HepG2 (cell line): ENCODE results near the gene ARCN1. TPM values are rescaled to one million over a fixed set of nuclear protein-coding genes. Genes with fewer than 3 reads are reported as not detected.

ENCODE experiments used
- ATAC-seq: fragments of 200-7000 bp; cut with Tn5 transposase; 3 replicates; pipeline ENCODE4 v1.9.1; 2020; ENCODE audit warnings: mild to moderate bottlenecking, moderate library complexity
- BruUV-seq: library from RNA; stranded (reverse); fragments of 400-500 nt; replicated peaks from 2 replicates; lab custom pipeline; 2021; lab: Mats Ljungman, UMichigan
- CTCF ChIA-PET: fragments of 300-600 bp; formaldehyde crosslinking; extraction: SDS; loops from one replicate; lab custom pipeline; 2021; ENCODE audit warnings: low total read pairs, inconsistent platforms, low intra/inter-chr PET ratio; lab: Yijun Ruan, JAX
- POLR2A ChIA-PET: fragments of 350-600 bp; sonication (Branson Sonifier 250); formaldehyde crosslinking; loops from one replicate; lab custom pipeline; 2020; ENCODE audit warnings: antibody characterized with exemption, inconsistent platforms; lab: Yijun Ruan, JAX
- DNase-seq: peaks from one replicate; pipeline ENCODE4 v3.0.0-alpha.2; 2015; ENCODE audit warnings: low spot score
- FAIRE-seq: peaks from 3 replicates; lab custom pipeline; 2011; peaks lifted over from hg19 to GRCh38; lab: Jason Lieb, UNC
- H2AFZ ChIP-seq: one replicate; pipeline ENCODE4 v1.6.1; 2011; ENCODE audit warnings: low read length, inconsistent platforms
- H3K27ac ChIP-seq: fragments of 300-600 bp; 3 replicates; pipeline ENCODE4 v1.8.0; 2011; ENCODE audit warnings: mixed run types, mild to moderate bottlenecking, mixed read lengths, low read length, inconsistent platforms; ENCODE audit not compliant: insufficient read depth; ENCODE audit errors: extremely low read length
- H3K27me3 ChIP-seq, 2 experiments: fragments of 200-600 bp in 1 of 2; 2 replicates in 1 of 2; 3 replicates in 1 of 2; pipeline versions ENCODE4 v1.6.0 to v1.8.0; 2011; ENCODE audit warnings: low read length in 2 of 2, mild to moderate bottlenecking in 2 of 2, moderate library complexity in 2 of 2, inconsistent platforms in 1 of 2; ENCODE audit not compliant: insufficient read depth in 2 of 2, control insufficient read depth in 1 of 2
- H3K36me3 ChIP-seq, 2 experiments: fragments of 200-600 bp in 1 of 2; replicated peaks in 1 of 2; 2 replicates in 1 of 2; 3 replicates in 1 of 2; pipeline versions ENCODE4 v1.5.1 to v1.8.0; 2011; ENCODE audit warnings: low read length in 2 of 2, inconsistent platforms in 1 of 2; ENCODE audit not compliant: insufficient read depth in 2 of 2, control insufficient read depth in 1 of 2
- H3K4me1 ChIP-seq: 2 replicates; pipeline ENCODE4 v1.5.1; 2012; ENCODE audit warnings: low read length, inconsistent platforms; ENCODE audit not compliant: insufficient read depth
- H3K4me2 ChIP-seq: 2 replicates; pipeline ENCODE4 v1.6.0; 2011; ENCODE audit warnings: low read depth, low read length, inconsistent platforms
- H3K4me3 ChIP-seq, 3 experiments: fragments of 200-600 bp in 1 of 3; sonication (generic), shearing (Covaris generic) in 1 of 3; replicated peaks in 1 of 3; 2 replicates each; pipeline ENCODE4 v1.5.1; 2011 to 2016; ENCODE audit warnings: low read length in 3 of 3, inconsistent platforms in 2 of 3, low read depth in 2 of 3, mild to moderate bottlenecking in 2 of 3, control low read depth in 1 of 3, mixed read lengths in 1 of 3; ENCODE audit not compliant: insufficient read depth in 1 of 3
- H3K79me2 ChIP-seq: one replicate; pipeline ENCODE4 v1.6.1; 2011; ENCODE audit warnings: low read length, inconsistent platforms; ENCODE audit not compliant: insufficient read depth
- H3K9ac ChIP-seq: 2 replicates; pipeline ENCODE4 v1.6.0; 2011; ENCODE audit warnings: mild to moderate bottlenecking, low read depth, low read length, inconsistent platforms; ENCODE audit not compliant: insufficient read depth
- H3K9me3 ChIP-seq: 2 replicates; pipeline ENCODE4 v1.5.1; 2012; ENCODE audit warnings: mild to moderate bottlenecking, low read length
- H4K20me1 ChIP-seq: 2 replicates; pipeline ENCODE4 v1.6.0; 2011; ENCODE audit warnings: inconsistent platforms, mild to moderate bottlenecking, low read length, moderate library complexity; ENCODE audit not compliant: insufficient read depth
- ATAD3A ChIP-seq: sonication (generic); formaldehyde crosslinking; IDR thresholded peaks from 2 replicates; pipeline ENCODE4 v1.4.0; 2020; ENCODE audit warnings: missing genetic modification reagents
- MIER3 ChIP-seq: IDR thresholded peaks from 2 replicates; pipeline ENCODE4 v1.6.1; 2016; ENCODE audit warnings: missing compliant biosample characterization, borderline replicate concordance
- RAD21 ChIP-seq: fragments of 450-650 bp; formaldehyde crosslinking; IDR thresholded peaks from 2 replicates; pipeline ENCODE4 v1.5.0; 2020; ENCODE audit warnings: mild to moderate bottlenecking
- SALL2 ChIP-seq: sonication (generic); formaldehyde crosslinking; IDR thresholded peaks from 2 replicates; pipeline ENCODE4 v1.8.1; 2023; ENCODE audit warnings: mild to moderate bottlenecking, missing genetic modification reagents, inconsistent platforms
- YEATS4 ChIP-seq: sonication (generic); formaldehyde crosslinking; IDR thresholded peaks from 2 replicates; pipeline ENCODE4 v1.4.0; 2020; ENCODE audit warnings: missing genetic modification reagents, borderline replicate concordance
- ZNF17 ChIP-seq: sonication (generic); formaldehyde crosslinking; IDR thresholded peaks from 2 replicates; pipeline ENCODE4 v1.5.0; 2020; ENCODE audit warnings: mild to moderate bottlenecking, missing genetic modification reagents
- ZSCAN21 ChIP-seq: sonication (generic); formaldehyde crosslinking; IDR thresholded peaks from 2 replicates; pipeline ENCODE4 v1.8.0; 2022; ENCODE audit warnings: mild to moderate bottlenecking, missing genetic modification reagents, moderate library complexity, borderline replicate concordance
- WGBS: methylation state at CpG from one replicate; pipeline ENCODE4 v1.1.6; 2017; ENCODE audit warnings: low lambda C conversion rate; 5-methylcytosine and 5-hydroxymethylcytosine counted together
- in situ Hi-C: cut with HindIII; loops from 2 replicates; pipeline ENCODE4 v1.10.0; 2017; ENCODE audit warnings: low pct_unique_long_range_greater_than_20kb; ENCODE audit not compliant: extremely low pct_ligation_motif_present
- intact Hi-C: fragments of 100-400 bp; cut with micrococcal nuclease; formaldehyde crosslinking; loops from one replicate; pipeline ENCODE4 v1.10.0; 2022; ENCODE audit not compliant: unreplicated experiment
- polyA plus RNA-seq, 8 experiments: library from polyadenylated mRNA; depleted of rRNA in 3 of 8; stranded (reverse) in 7 of 8; unstranded in 1 of 8; fragments of >200 nt; fragmentation: Illumina TruSeq in 4 of 8; extraction: Trizol in 4 of 8; gene quantifications; 2 replicates each; pipeline versions ENCODE4 v1.2.1 to v1.2.3, GENCODE V29; 2011 to 2016; ENCODE audit warnings: low read depth in 4 of 8, missing spikeins in 1 of 8, mixed read lengths in 1 of 8; ENCODE audit not compliant: insufficient read depth in 1 of 8
- total RNA-seq, 5 experiments: library from RNA; depleted of rRNA; stranded (reverse); fragments of >200 nt; fragmentation: Illumina TruSeq; extraction: Trizol; gene quantifications; 2 replicates each; pipeline ENCODE4 v1.2.3, GENCODE V29; 2016; ENCODE audit warnings: low read depth in 1 of 5
- TF ChIP-seq, protein P1 (sequence below): sonication (generic); formaldehyde crosslinking; IDR thresholded peaks from 2 replicates; pipeline ENCODE4 v1.9.0; 2021; ENCODE audit warnings: mild to moderate bottlenecking, missing genetic modification reagents
- TF ChIP-seq, protein P2 (sequence below): sonication (generic); formaldehyde crosslinking; IDR thresholded peaks from 2 replicates; pipeline ENCODE4 v1.5.1; 2020; ENCODE audit warnings: mild to moderate bottlenecking, missing genetic modification reagents, moderate library complexity

Gene ARCN1
- total and polyA plus RNA-seq, 2 of the 13 experiments (the other 11 are each of a cell fraction or from before 2014, with no cell fraction given): 148 to 200 TPM

DNA sequence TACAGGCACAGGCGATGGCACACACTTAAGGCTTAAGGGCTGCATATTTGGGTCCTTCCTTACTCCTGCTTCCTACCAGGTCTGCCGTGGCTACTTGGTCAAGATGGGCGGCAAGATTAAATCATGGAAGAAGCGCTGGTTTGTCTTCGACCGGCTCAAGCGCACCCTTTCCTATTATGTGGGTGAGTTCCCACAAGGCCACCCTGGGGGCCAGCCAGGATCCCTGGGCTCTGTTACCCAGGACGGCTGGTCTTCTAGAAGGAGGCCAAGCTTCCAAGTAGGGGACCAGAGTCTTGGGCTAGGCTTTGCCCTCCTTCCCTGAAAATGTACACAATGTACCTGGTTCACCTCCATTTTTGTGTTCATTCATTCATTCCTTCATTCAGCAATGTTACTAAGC is 78.2 kb downstream of the ARCN1 start:
- no peak overlapping the region for H2AFZ ChIP-seq
- H3K36me3 ChIP-seq: peaks cover 16 to 27% of the 10 kb centered on the region in 2 experiments; a peak in 4 of 5 replicates
- peaks cover 22% of the 10 kb centered on the region for H3K4me1 ChIP-seq
- H3K9ac ChIP-seq: no peak overlapping the region
- H3K4me2 ChIP-seq: no peak overlapping the region
- no peaks in the 10 kb centered on the region for H3K9me3 ChIP-seq
- no peak for DNase-seq
- CTCF ChIA-PET: no interaction called here
- WGBS: 98% methylated on average over 8 of the region's 8 CpGs
- no TSS peak for BruUV-seq
- H3K79me2 ChIP-seq: no peaks in the 10 kb centered on the region
- intact Hi-C loops: no loop called here
- TF ChIP-seq, protein P1, sequence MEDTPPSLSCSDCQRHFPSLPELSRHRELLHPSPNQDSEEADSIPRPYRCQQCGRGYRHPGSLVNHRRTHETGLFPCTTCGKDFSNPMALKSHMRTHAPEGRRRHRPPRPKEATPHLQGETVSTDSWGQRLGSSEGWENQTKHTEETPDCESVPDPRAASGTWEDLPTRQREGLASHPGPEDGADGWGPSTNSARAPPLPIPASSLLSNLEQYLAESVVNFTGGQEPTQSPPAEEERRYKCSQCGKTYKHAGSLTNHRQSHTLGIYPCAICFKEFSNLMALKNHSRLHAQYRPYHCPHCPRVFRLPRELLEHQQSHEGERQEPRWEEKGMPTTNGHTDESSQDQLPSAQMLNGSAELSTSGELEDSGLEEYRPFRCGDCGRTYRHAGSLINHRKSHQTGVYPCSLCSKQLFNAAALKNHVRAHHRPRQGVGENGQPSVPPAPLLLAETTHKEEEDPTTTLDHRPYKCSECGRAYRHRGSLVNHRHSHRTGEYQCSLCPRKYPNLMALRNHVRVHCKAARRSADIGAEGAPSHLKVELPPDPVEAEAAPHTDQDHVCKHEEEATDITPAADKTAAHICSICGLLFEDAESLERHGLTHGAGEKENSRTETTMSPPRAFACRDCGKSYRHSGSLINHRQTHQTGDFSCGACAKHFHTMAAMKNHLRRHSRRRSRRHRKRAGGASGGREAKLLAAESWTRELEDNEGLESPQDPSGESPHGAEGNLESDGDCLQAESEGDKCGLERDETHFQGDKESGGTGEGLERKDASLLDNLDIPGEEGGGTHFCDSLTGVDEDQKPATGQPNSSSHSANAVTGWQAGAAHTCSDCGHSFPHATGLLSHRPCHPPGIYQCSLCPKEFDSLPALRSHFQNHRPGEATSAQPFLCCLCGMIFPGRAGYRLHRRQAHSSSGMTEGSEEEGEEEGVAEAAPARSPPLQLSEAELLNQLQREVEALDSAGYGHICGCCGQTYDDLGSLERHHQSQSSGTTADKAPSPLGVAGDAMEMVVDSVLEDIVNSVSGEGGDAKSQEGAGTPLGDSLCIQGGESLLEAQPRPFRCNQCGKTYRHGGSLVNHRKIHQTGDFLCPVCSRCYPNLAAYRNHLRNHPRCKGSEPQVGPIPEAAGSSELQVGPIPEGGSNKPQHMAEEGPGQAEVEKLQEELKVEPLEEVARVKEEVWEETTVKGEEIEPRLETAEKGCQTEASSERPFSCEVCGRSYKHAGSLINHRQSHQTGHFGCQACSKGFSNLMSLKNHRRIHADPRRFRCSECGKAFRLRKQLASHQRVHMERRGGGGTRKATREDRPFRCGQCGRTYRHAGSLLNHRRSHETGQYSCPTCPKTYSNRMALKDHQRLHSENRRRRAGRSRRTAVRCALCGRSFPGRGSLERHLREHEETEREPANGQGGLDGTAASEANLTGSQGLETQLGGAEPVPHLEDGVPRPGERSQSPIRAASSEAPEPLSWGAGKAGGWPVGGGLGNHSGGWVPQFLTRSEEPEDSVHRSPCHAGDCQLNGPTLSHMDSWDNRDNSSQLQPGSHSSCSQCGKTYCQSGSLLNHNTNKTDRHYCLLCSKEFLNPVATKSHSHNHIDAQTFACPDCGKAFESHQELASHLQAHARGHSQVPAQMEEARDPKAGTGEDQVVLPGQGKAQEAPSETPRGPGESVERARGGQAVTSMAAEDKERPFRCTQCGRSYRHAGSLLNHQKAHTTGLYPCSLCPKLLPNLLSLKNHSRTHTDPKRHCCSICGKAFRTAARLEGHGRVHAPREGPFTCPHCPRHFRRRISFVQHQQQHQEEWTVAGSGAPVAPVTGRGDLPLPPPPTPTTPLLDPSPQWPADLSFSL (CRISPR knock-in tag): no peak
- TF ChIP-seq MIER3 (CRISPR knock-in tag) (0 out of 2 replicates have a peak, but pooled peaks have one; percentile 1), ZNF17 (CRISPR knock-in tag) (no peak), ATAD3A (CRISPR knock-in tag) (no peak), YEATS4 (CRISPR knock-in tag) (no peak), RAD21 (CRISPR knock-in tag) (no peak), SALL2 (CRISPR knock-in tag) (no peak), ZSCAN21 (CRISPR knock-in tag) (no peak)
- TF ChIP-seq, protein P2, sequence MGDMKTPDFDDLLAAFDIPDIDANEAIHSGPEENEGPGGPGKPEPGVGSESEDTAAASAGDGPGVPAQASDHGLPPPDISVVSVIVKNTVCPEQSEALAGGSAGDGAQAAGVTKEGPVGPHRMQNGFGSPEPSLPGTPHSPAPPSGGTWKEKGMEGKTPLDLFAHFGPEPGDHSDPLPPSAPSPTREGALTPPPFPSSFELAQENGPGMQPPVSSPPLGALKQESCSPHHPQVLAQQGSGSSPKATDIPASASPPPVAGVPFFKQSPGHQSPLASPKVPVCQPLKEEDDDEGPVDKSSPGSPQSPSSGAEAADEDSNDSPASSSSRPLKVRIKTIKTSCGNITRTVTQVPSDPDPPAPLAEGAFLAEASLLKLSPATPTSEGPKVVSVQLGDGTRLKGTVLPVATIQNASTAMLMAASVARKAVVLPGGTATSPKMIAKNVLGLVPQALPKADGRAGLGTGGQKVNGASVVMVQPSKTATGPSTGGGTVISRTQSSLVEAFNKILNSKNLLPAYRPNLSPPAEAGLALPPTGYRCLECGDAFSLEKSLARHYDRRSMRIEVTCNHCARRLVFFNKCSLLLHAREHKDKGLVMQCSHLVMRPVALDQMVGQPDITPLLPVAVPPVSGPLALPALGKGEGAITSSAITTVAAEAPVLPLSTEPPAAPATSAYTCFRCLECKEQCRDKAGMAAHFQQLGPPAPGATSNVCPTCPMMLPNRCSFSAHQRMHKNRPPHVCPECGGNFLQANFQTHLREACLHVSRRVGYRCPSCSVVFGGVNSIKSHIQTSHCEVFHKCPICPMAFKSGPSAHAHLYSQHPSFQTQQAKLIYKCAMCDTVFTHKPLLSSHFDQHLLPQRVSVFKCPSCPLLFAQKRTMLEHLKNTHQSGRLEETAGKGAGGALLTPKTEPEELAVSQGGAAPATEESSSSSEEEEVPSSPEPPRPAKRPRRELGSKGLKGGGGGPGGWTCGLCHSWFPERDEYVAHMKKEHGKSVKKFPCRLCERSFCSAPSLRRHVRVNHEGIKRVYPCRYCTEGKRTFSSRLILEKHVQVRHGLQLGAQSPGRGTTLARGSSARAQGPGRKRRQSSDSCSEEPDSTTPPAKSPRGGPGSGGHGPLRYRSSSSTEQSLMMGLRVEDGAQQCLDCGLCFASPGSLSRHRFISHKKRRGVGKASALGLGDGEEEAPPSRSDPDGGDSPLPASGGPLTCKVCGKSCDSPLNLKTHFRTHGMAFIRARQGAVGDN (CRISPR knock-in tag): peak; percentile 32
- TF ChIP-seq, all 625 proteins: peak for 2
- ATAC-seq (no peak), FAIRE-seq (no peak)
- POLR2A ChIA-PET: interaction anchor here (1.0 kb wide), 1 partner anchor 29 kb away, joined by 4 read pairs; no protein-coding TSS in a partner anchor
- Histone ChIP-seq H3K27ac (no peak overlapping the region), H3K27me3 (no peaks in the 10 kb centered on the region), H3K4me3 (no peak overlapping the region), H4K20me1 (no peaks in the 10 kb centered on the region)
- in situ Hi-C loops: no loop called here
